HEK293 (cell line): ENCODE data around the gene GPR148.

Experiments
- HOXC10 ChIP-seq: sonication (generic); formaldehyde crosslinking; IDR thresholded peaks from 2 replicates; pipeline ENCODE4 v1.8.1; 2023; ENCODE audit warnings: mild to moderate bottlenecking, missing genetic modification reagents
- KLF8 ChIP-seq: fragments of 450-650 bp; formaldehyde crosslinking; IDR thresholded peaks from 2 replicates; pipeline ENCODE4 v1.5.1; 2016; ENCODE audit warnings: missing biosample characterization, missing genetic modification characterization
- ZBTB20 ChIP-seq: fragments of 450-650 bp; formaldehyde crosslinking; IDR thresholded peaks from 2 replicates; pipeline ENCODE4 v1.5.1; 2016; ENCODE audit warnings: missing biosample characterization, missing genetic modification characterization
- ZNF121 ChIP-seq: fragments of 450-650 bp; formaldehyde crosslinking; IDR thresholded peaks from 2 replicates; pipeline ENCODE4 v1.5.1; 2016; ENCODE audit warnings: missing biosample characterization, missing genetic modification characterization
- ZNF138 ChIP-seq: fragments of 450-650 bp; formaldehyde crosslinking; IDR thresholded peaks from 2 replicates; pipeline ENCODE4 v1.5.1; 2016; ENCODE audit warnings: missing biosample characterization, missing genetic modification characterization, borderline replicate concordance
- ZNF175 ChIP-seq: fragments of 450-650 bp; formaldehyde crosslinking; IDR thresholded peaks from 2 replicates; pipeline ENCODE4 v1.5.1; 2016; ENCODE audit warnings: missing biosample characterization, missing genetic modification characterization
- ZNF184 ChIP-seq: fragments of 450-650 bp; IDR thresholded peaks from 2 replicates; pipeline ENCODE4 v1.5.1; 2018; ENCODE audit warnings: missing biosample characterization, mild to moderate bottlenecking, missing genetic modification characterization
- TF ChIP-seq, protein P1 (sequence below): fragments of 450-650 bp; formaldehyde crosslinking; IDR thresholded peaks from 2 replicates; pipeline ENCODE4 v1.5.1; 2016; ENCODE audit warnings: missing biosample characterization, missing genetic modification characterization
- TF ChIP-seq, protein P2 (sequence below): fragments of 450-650 bp; formaldehyde crosslinking; IDR thresholded peaks from 2 replicates; pipeline ENCODE4 v1.5.1; 2016; ENCODE audit warnings: missing biosample characterization, missing genetic modification characterization, borderline replicate concordance

DNA sequence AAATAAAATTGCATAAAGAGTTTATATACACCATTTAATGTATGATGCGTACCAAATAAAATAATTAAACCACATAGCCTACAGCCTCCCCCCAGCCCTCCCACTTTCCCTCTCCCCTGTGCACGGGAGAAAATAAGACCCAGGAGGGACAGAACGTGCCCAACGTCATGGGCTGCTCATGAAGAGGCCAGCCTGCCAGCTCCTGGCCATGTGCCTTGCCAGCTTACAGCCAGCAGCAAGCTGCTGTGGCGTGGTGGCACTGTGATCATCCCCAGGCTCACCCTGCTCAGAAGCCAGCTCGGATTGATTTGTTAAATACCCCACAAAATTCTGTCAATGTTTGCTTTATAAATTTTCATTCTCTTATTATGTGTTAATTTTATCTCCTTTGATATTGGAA is 7.6 kb downstream of the GPR148 start:
- TF ChIP-seq ZNF184 (tag by site-specific recombination) (no peak), ZNF121 (tag by site-specific recombination) (no peak), HOXC10 (CRISPR knock-in tag) (no peak), KLF8 (no peak), ZBTB20 (tag by site-specific recombination) (no peak), ZNF175 (tag by site-specific recombination) (no peak), ZNF138 (no peak)
- TF ChIP-seq, protein P1, sequence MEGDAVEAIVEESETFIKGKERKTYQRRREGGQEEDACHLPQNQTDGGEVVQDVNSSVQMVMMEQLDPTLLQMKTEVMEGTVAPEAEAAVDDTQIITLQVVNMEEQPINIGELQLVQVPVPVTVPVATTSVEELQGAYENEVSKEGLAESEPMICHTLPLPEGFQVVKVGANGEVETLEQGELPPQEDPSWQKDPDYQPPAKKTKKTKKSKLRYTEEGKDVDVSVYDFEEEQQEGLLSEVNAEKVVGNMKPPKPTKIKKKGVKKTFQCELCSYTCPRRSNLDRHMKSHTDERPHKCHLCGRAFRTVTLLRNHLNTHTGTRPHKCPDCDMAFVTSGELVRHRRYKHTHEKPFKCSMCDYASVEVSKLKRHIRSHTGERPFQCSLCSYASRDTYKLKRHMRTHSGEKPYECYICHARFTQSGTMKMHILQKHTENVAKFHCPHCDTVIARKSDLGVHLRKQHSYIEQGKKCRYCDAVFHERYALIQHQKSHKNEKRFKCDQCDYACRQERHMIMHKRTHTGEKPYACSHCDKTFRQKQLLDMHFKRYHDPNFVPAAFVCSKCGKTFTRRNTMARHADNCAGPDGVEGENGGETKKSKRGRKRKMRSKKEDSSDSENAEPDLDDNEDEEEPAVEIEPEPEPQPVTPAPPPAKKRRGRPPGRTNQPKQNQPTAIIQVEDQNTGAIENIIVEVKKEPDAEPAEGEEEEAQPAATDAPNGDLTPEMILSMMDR, result no peak
- TF ChIP-seq, protein P2, sequence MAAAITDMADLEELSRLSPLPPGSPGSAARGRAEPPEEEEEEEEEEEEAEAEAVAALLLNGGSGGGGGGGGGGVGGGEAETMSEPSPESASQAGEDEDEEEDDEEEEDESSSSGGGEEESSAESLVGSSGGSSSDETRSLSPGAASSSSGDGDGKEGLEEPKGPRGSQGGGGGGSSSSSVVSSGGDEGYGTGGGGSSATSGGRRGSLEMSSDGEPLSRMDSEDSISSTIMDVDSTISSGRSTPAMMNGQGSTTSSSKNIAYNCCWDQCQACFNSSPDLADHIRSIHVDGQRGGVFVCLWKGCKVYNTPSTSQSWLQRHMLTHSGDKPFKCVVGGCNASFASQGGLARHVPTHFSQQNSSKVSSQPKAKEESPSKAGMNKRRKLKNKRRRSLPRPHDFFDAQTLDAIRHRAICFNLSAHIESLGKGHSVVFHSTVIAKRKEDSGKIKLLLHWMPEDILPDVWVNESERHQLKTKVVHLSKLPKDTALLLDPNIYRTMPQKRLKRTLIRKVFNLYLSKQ (tag by site-specific recombination), result no peak
